Vagina (tissue), 2 donors: Measurements from ENCODE around the gene GTSE1.

Experiments
- POLR2A ChIP-seq, 2 donors: fragments of 450-650 bp; IDR thresholded peaks; one replicate each; pipeline ENCODE4 v1.6.1; 2017; ENCODE audit warnings: antibody characterized with exemption in 2 of 2, mild to moderate bottlenecking in 2 of 2, moderate library complexity in 2 of 2
- POLR2AphosphoS5 ChIP-seq, 2 donors: sonication (generic); formaldehyde crosslinking; IDR thresholded peaks; one replicate each; pipeline ENCODE4 v1.9.0; 2017; ENCODE audit warnings: antibody characterized with exemption in 2 of 2, mild to moderate bottlenecking in 2 of 2, low read depth in 1 of 2; ENCODE audit not compliant: insufficient read depth in 1 of 2
- TF ChIP-seq, protein P1 (sequence below), 3 experiments: fragments of 450-650 bp in 2 of 3; fragments of 200-600 bp in 1 of 3; sonication (generic) in 1 of 3; IDR thresholded peaks; one replicate each; pipeline ENCODE4 v1.5.1; 2017 to 2019; ENCODE audit warnings: antibody characterized with exemption in 3 of 3, mild to moderate bottlenecking in 2 of 3, moderate library complexity in 2 of 3

DNA sequence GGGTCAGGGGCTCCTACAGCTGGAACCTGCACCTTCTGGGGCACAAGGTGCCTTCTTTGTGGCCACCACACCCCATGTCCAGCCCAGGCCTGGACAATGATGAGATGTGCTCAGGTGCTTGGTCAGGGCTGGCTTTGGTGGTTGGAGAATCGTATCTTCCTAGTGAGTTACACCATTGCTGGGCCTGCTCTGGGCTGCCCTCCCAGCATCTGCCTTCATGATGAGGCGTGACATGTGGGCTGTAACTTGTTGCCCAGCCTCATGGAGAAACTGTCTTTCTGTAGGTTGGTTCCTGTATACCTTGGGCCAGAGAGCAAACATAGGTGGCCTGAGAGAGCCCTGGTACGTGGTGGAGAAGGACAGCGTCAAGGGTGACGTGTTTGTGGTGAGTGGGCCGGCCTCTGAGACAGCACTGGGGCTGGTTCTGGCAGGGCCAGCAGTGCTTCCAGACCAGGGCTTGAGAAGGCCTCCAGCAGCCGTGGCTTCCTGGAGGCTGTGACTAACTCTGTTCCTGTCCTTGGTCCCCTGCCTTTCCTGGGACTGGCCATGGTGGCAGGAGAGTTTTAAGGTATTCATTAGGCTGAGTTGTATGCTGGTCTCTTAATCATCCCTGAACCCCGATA, 56.9 kb downstream of the GTSE1 start:
- TF ChIP-seq, protein P1, sequence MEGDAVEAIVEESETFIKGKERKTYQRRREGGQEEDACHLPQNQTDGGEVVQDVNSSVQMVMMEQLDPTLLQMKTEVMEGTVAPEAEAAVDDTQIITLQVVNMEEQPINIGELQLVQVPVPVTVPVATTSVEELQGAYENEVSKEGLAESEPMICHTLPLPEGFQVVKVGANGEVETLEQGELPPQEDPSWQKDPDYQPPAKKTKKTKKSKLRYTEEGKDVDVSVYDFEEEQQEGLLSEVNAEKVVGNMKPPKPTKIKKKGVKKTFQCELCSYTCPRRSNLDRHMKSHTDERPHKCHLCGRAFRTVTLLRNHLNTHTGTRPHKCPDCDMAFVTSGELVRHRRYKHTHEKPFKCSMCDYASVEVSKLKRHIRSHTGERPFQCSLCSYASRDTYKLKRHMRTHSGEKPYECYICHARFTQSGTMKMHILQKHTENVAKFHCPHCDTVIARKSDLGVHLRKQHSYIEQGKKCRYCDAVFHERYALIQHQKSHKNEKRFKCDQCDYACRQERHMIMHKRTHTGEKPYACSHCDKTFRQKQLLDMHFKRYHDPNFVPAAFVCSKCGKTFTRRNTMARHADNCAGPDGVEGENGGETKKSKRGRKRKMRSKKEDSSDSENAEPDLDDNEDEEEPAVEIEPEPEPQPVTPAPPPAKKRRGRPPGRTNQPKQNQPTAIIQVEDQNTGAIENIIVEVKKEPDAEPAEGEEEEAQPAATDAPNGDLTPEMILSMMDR (IDR thresholded peaks at IDR 0.05) = no peak
- TF ChIP-seq POLR2AphosphoS5 (IDR thresholded peaks at IDR 0.05; ENCODE audit: insufficient read depth in 1 of 2, low read depth in 1 of 2) (no peak), POLR2A (IDR thresholded peaks at IDR 0.05) (no peak)
